K562 (cell line): ENCODE measurements around the gene HK2. TPM values are rescaled to one million over a fixed set of nuclear protein-coding genes. Genes with fewer than 3 reads are reported as not detected.

ENCODE experiments used
- E2F3 ChIP-seq: fragments of 250-450 bp; sonication (Bioruptor Pico); IDR thresholded peaks from 2 replicates; pipeline ENCODE4 v1.4.0; 2020; ENCODE audit warnings: mild to moderate bottlenecking
- EWSR1 ChIP-seq: fragments of 450-650 bp; IDR thresholded peaks from 2 replicates; pipeline ENCODE4 v1.6.1; 2018; ENCODE audit warnings: borderline replicate concordance, mild to moderate bottlenecking, low read depth, moderate library complexity; ENCODE audit not compliant: partially characterized antibody
- NCOA6 ChIP-seq: fragments of 450-650 bp; IDR thresholded peaks from 2 replicates; pipeline ENCODE4 v1.6.1; 2017; ENCODE audit warnings: mild to moderate bottlenecking
- SNRNP70 ChIP-seq: fragments of 200-400 bp; formaldehyde crosslinking; optimal IDR thresholded peaks from 2 replicates; pipeline ENCODE3; 2017; ENCODE audit warnings: low read depth, low read length
- SP1 ChIP-seq: sonication (generic); formaldehyde crosslinking; IDR thresholded peaks from 2 replicates; pipeline ENCODE4 v1.8.1; 2022; ENCODE audit warnings: mild to moderate bottlenecking, missing genetic modification reagents
- XRCC3 ChIP-seq: fragments of 450-650 bp; IDR thresholded peaks from 2 replicates; pipeline ENCODE4 v1.6.1; 2017; ENCODE audit warnings: mild to moderate bottlenecking, moderate library complexity
- ZBTB34 ChIP-seq: fragments of 250-450 bp; sonication (Bioruptor Pico); IDR thresholded peaks from 2 replicates; pipeline ENCODE4 v1.8.0; 2021; ENCODE audit warnings: mild to moderate bottlenecking, moderate library complexity
- ZBTB43 ChIP-seq: sonication (generic); formaldehyde crosslinking; IDR thresholded peaks from 2 replicates; pipeline ENCODE4 v1.8.0; 2023; ENCODE audit warnings: mild to moderate bottlenecking, missing genetic modification reagents
- ZNF507 ChIP-seq: conservative IDR thresholded peaks from 2 replicates; pipeline ENCODE4 v1.6.1; 2017; ENCODE audit warnings: missing genetic modification characterization, missing compliant biosample characterization
- polyA plus RNA-seq, 8 experiments: library from polyadenylated mRNA; depleted of rRNA in 4 of 8; stranded (reverse) in 5 of 8; unstranded in 3 of 8; fragments of >200 nt; fragmentation: Nextera tagmentation in 2 of 8; fragmentation: Illumina TruSeq in 1 of 8; extraction: Ambion mirVana in 2 of 8; extraction: Trizol in 1 of 8; gene quantifications; 2 replicates each; pipeline versions ENCODE4 v1.2.1 to v1.2.3, GENCODE V29; 2011 to 2014; ENCODE audit warnings: inconsistent platforms in 1 of 8, missing spikeins in 1 of 8
- total RNA-seq, 7 experiments: library from RNA; depleted of rRNA in 6 of 7; stranded (reverse); fragments of >200 nt in 6 of 7; fragmentation: Illumina TruSeq in 2 of 7; extraction: Trizol in 2 of 7; gene quantifications; 2 replicates each; pipeline versions ENCODE4 v1.2.1 to v1.2.3, GENCODE V29; 2011 to 2021; ENCODE audit warnings: low replicate concordance in 1 of 7

The HK2 gene
- total and polyA plus RNA-seq, 9 of the 15 experiments (the other 6 are each of a cell fraction or from before 2014, with no cell fraction given): 4.7 to 56.0 (median 19.9) TPM

- TF ChIP-seq E2F3 (CRISPR knock-in tag) (no peak), ZBTB43 (CRISPR knock-in tag) (no peak), NCOA6 (no peak), SP1 (CRISPR knock-in tag) (no peak), ZNF507 (tag) (no peak), SNRNP70 (no peak), EWSR1 (no peak), XRCC3 (no peak), ZBTB34 (CRISPR knock-in tag) (no peak)
- TF ChIP-seq, all 486 proteins: peak for 52
Measured at GRCh38 chr2:74831693-74832530, 2.0 kb upstream of the HK2 start (continued).
